ENCODE results near the gene SH3PXD2A.
A peak's percentile ranks its signal among the peaks of the same experiment; 100 is the strongest.

DNA sequence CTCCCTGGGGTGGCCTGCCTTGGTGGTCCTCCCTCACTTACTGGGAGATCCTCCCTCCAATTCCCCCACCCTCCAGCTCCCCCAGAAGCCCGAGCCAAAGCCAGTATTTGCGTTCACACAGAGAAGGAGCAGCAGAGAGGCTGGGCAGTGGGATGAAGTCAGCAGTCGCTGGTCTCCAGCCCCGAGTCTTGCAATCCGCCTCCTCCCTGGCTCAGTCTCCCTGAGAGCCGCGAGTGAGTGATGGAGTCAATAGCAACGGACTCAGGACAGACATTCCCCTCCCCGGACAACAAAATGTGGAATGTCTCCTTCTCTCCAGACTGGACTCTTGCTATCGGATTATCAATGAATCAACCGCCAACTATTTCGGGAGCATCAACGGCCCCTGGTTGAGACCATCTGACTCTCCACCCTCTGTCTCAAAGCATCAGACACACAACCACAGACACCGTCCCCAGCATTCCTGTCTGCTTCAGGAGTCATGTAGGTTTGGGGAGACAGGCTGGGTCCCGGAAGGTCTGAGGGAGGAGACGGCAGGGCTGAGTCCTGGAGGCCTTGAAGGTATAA, 178.4 kb downstream of the SH3PXD2A start:
- TF ChIP-seq, protein P1, sequence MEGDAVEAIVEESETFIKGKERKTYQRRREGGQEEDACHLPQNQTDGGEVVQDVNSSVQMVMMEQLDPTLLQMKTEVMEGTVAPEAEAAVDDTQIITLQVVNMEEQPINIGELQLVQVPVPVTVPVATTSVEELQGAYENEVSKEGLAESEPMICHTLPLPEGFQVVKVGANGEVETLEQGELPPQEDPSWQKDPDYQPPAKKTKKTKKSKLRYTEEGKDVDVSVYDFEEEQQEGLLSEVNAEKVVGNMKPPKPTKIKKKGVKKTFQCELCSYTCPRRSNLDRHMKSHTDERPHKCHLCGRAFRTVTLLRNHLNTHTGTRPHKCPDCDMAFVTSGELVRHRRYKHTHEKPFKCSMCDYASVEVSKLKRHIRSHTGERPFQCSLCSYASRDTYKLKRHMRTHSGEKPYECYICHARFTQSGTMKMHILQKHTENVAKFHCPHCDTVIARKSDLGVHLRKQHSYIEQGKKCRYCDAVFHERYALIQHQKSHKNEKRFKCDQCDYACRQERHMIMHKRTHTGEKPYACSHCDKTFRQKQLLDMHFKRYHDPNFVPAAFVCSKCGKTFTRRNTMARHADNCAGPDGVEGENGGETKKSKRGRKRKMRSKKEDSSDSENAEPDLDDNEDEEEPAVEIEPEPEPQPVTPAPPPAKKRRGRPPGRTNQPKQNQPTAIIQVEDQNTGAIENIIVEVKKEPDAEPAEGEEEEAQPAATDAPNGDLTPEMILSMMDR (IDR thresholded peaks at IDR 0.05): no peak
- TF ChIP-seq POLR2AphosphoS5 (IDR thresholded peaks at IDR 0.05): peak in 1 of 4 donors; percentile 23

Measured in sigmoid colon (tissue), 4 donors.